HEK293 (cell line): ENCODE measurements around the gene CCDC149.

Experiments used
- CTCF ChIA-PET: fragments of 350-600 bp; formaldehyde crosslinking; extraction: SDS; loops from one replicate; lab custom pipeline; 2021; ENCODE audit warnings: antibody characterized with exemption; lab: Yijun Ruan, JAX
- POLR2A ChIA-PET: fragments of 300-600 bp; formaldehyde crosslinking; extraction: SDS; loops from one replicate; lab custom pipeline; 2020; ENCODE audit warnings: antibody characterized with exemption, inconsistent platforms; lab: Yijun Ruan, JAX
- H3K27ac ChIP-seq: fragments of 200-500 bp; sonication (Bioruptor generic); 2 replicates; pipeline ENCODE4 v1.5.1; 2014; ENCODE audit warnings: low read depth, low read length, control low read depth, inconsistent platforms; ENCODE audit errors: extremely low read depth
- H3K36me3 ChIP-seq, 2 experiments: fragments of 200-500 bp in 1 of 2; sonication (Bioruptor generic) in 1 of 2; 1 replicate in 1 of 2; 2 replicates in 1 of 2; pipeline ENCODE4 v1.5.1; 2014 to 2017; ENCODE audit warnings: inconsistent platforms in 2 of 2, low read length in 2 of 2; ENCODE audit not compliant: control insufficient read depth in 2 of 2, insufficient read depth in 1 of 2
- H3K4me1 ChIP-seq: fragments of 200-500 bp; sonication (Bioruptor generic); 2 replicates; pipeline ENCODE4 v1.5.1; 2014; ENCODE audit warnings: mild to moderate bottlenecking, low read length, inconsistent platforms; ENCODE audit not compliant: control insufficient read depth, insufficient read depth
- H3K4me3 ChIP-seq: 2 replicates; pipeline ENCODE4 v1.5.1; 2011; ENCODE audit warnings: low read depth, mild to moderate bottlenecking, control low read depth, low read length, moderate library complexity
- H3K9me3 ChIP-seq: fragments of 200-500 bp; sonication (Bioruptor generic); 2 replicates; pipeline ENCODE4 v1.5.1; 2014; ENCODE audit warnings: low read depth, low read length, inconsistent platforms; ENCODE audit not compliant: control insufficient read depth, insufficient read depth
- ATF2 ChIP-seq: fragments of 450-650 bp; formaldehyde crosslinking; IDR thresholded peaks from 2 replicates; pipeline ENCODE4 v1.5.1; 2016; ENCODE audit warnings: missing biosample characterization, missing genetic modification characterization, low read depth
- BCL11A ChIP-seq: fragments of 450-650 bp; formaldehyde crosslinking; IDR thresholded peaks from 2 replicates; pipeline ENCODE4 v1.5.1; 2016; ENCODE audit warnings: low read depth, missing biosample characterization, missing genetic modification characterization
- BCL11B ChIP-seq: fragments of 450-650 bp; formaldehyde crosslinking; IDR thresholded peaks from 2 replicates; pipeline ENCODE4 v1.5.1; 2016; ENCODE audit warnings: low read depth, missing biosample characterization, missing genetic modification characterization
- GLI4 ChIP-seq: fragments of 450-650 bp; formaldehyde crosslinking; IDR thresholded peaks from 2 replicates; pipeline ENCODE4 v1.5.1; 2016; ENCODE audit warnings: missing biosample characterization, missing genetic modification characterization
- KLF10 ChIP-seq: fragments of 450-650 bp; IDR thresholded peaks from 2 replicates; pipeline ENCODE4 v1.5.1; 2018; ENCODE audit warnings: missing biosample characterization, mild to moderate bottlenecking, missing genetic modification characterization
- MEIS1 ChIP-seq: sonication (generic); formaldehyde crosslinking; IDR thresholded peaks from 2 replicates; pipeline ENCODE4 v1.8.1; 2022; ENCODE audit warnings: missing genetic modification reagents, mild to moderate bottlenecking, borderline replicate concordance
- RBAK ChIP-seq: fragments of 450-650 bp; formaldehyde crosslinking; IDR thresholded peaks from 2 replicates; pipeline ENCODE4 v1.5.1; 2016; ENCODE audit warnings: missing biosample characterization, missing genetic modification characterization
- SETDB1 ChIP-seq: IDR thresholded peaks from one replicate; pipeline ENCODE4 v1.6.1; 2017; ENCODE audit warnings: mild to moderate bottlenecking, low read length, moderate library complexity, mixed read lengths; ENCODE audit not compliant: insufficient read length
- SP3 ChIP-seq: fragments of 450-650 bp; formaldehyde crosslinking; IDR thresholded peaks from 2 replicates; pipeline ENCODE4 v1.5.1; 2016; ENCODE audit warnings: missing biosample characterization, missing genetic modification characterization
- TCF7L2 ChIP-seq: IDR thresholded peaks from 2 replicates; pipeline ENCODE4 v1.6.1; 2011; ENCODE audit warnings: low read depth, mild to moderate bottlenecking, inconsistent platforms, low read length, moderate library complexity, borderline replicate concordance
- ZFP37 ChIP-seq: fragments of 450-650 bp; formaldehyde crosslinking; IDR thresholded peaks from 2 replicates; pipeline ENCODE4 v1.5.1; 2016; ENCODE audit warnings: missing biosample characterization, missing genetic modification characterization
- ZNF132 ChIP-seq: fragments of 450-650 bp; formaldehyde crosslinking; IDR thresholded peaks from 2 replicates; pipeline ENCODE4 v1.5.1; 2017; ENCODE audit warnings: missing biosample characterization, missing genetic modification characterization, borderline replicate concordance
- ZNF155 ChIP-seq: fragments of 450-650 bp; formaldehyde crosslinking; IDR thresholded peaks from 2 replicates; pipeline ENCODE4 v1.5.1; 2016; ENCODE audit warnings: missing biosample characterization, missing genetic modification characterization
- ZNF174 ChIP-seq: fragments of 450-650 bp; formaldehyde crosslinking; IDR thresholded peaks from 2 replicates; pipeline ENCODE4 v1.5.0; 2017; ENCODE audit warnings: missing biosample characterization, mild to moderate bottlenecking, missing genetic modification characterization
- ZNF184 ChIP-seq: fragments of 450-650 bp; IDR thresholded peaks from 2 replicates; pipeline ENCODE4 v1.5.1; 2018; ENCODE audit warnings: missing biosample characterization, mild to moderate bottlenecking, missing genetic modification characterization
- ZNF302 ChIP-seq: fragments of 450-650 bp; formaldehyde crosslinking; IDR thresholded peaks from 2 replicates; pipeline ENCODE4 v1.5.1; 2016; ENCODE audit warnings: missing biosample characterization, missing genetic modification characterization, low read depth
- ZNF324 ChIP-seq: fragments of 450-650 bp; formaldehyde crosslinking; IDR thresholded peaks from 2 replicates; pipeline ENCODE4 v1.5.1; 2016; ENCODE audit warnings: missing biosample characterization, missing genetic modification characterization
- ZNF341 ChIP-seq: fragments of 450-650 bp; formaldehyde crosslinking; IDR thresholded peaks from 2 replicates; pipeline ENCODE4; 2016; ENCODE audit warnings: low read depth, missing biosample characterization, missing genetic modification characterization
- ZNF416 ChIP-seq: fragments of 450-650 bp; formaldehyde crosslinking; IDR thresholded peaks from 2 replicates; pipeline ENCODE4 v1.5.1; 2016; ENCODE audit warnings: missing biosample characterization, missing genetic modification characterization
- ZNF426 ChIP-seq: fragments of 450-650 bp; formaldehyde crosslinking; IDR thresholded peaks from 2 replicates; pipeline ENCODE4 v1.5.1; 2017; ENCODE audit warnings: missing biosample characterization, missing genetic modification characterization, mild to moderate bottlenecking, inconsistent platforms, moderate library complexity
- ZNF530 ChIP-seq: fragments of 450-650 bp; formaldehyde crosslinking; IDR thresholded peaks from 2 replicates; pipeline ENCODE4 v1.5.1; 2016; ENCODE audit warnings: low read depth, missing biosample characterization, missing genetic modification characterization
- ZNF585B ChIP-seq: fragments of 450-650 bp; formaldehyde crosslinking; IDR thresholded peaks from 2 replicates; pipeline ENCODE4 v1.5.1; 2016; ENCODE audit warnings: missing biosample characterization, missing genetic modification characterization
- ZNF629 ChIP-seq: fragments of 450-650 bp; formaldehyde crosslinking; IDR thresholded peaks from 2 replicates; pipeline ENCODE4 v1.5.1; 2017; ENCODE audit warnings: missing biosample characterization, missing genetic modification characterization
- ZNF658 ChIP-seq: fragments of 450-650 bp; formaldehyde crosslinking; IDR thresholded peaks from 2 replicates; pipeline ENCODE4; 2016; ENCODE audit warnings: missing biosample characterization, missing genetic modification characterization
- ZNF777 ChIP-seq: fragments of 450-650 bp; formaldehyde crosslinking; IDR thresholded peaks from 2 replicates; pipeline ENCODE4 v1.5.1; 2017; ENCODE audit warnings: missing biosample characterization, missing genetic modification characterization, borderline replicate concordance
- TF ChIP-seq, protein P1 (sequence below): fragments of 450-650 bp; formaldehyde crosslinking; IDR thresholded peaks from 2 replicates; pipeline ENCODE4 v1.5.1; 2016; ENCODE audit warnings: missing biosample characterization, missing genetic modification characterization, low read depth
- TF ChIP-seq, protein P2 (sequence below): fragments of 450-650 bp; formaldehyde crosslinking; IDR thresholded peaks from 2 replicates; pipeline ENCODE4; 2016; ENCODE audit warnings: missing biosample characterization, missing genetic modification characterization

CCDC149 gene

GRCh38 chr4:24769571-24769970 lies 143.3 kb downstream of the CCDC149 start:
- TF ChIP-seq ZNF585B (tag by site-specific recombination), result no peak
- TF ChIP-seq ZFP37, result no peak
- no peak for TF ChIP-seq BCL11B (tag by site-specific recombination)
- no peak for TF ChIP-seq ZNF174 (tag by site-specific recombination)
- TF ChIP-seq ZNF426 (tag by site-specific recombination), result no peak
- no peak for TF ChIP-seq ZNF530
- no peak for TF ChIP-seq SP3 (tag by site-specific recombination)
- no peak for TF ChIP-seq ZNF629 (tag by site-specific recombination)
- TF ChIP-seq, protein P1, sequence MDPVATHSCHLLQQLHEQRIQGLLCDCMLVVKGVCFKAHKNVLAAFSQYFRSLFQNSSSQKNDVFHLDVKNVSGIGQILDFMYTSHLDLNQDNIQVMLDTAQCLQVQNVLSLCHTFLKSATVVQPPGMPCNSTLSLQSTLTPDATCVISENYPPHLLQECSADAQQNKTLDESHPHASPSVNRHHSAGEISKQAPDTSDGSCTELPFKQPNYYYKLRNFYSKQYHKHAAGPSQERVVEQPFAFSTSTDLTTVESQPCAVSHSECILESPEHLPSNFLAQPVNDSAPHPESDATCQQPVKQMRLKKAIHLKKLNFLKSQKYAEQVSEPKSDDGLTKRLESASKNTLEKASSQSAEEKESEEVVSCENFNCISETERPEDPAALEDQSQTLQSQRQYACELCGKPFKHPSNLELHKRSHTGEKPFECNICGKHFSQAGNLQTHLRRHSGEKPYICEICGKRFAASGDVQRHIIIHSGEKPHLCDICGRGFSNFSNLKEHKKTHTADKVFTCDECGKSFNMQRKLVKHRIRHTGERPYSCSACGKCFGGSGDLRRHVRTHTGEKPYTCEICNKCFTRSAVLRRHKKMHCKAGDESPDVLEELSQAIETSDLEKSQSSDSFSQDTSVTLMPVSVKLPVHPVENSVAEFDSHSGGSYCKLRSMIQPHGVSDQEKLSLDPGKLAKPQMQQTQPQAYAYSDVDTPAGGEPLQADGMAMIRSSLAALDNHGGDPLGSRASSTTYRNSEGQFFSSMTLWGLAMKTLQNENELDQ (tag by site-specific recombination), result no peak
- TF ChIP-seq ZNF341 (tag by site-specific recombination), result no peak
- TF ChIP-seq ZNF777 (tag by site-specific recombination), result no peak
- CTCF ChIA-PET, result interaction anchor here (0.6 to 0.8 kb wide), 2 partner anchors 11 to 281 kb away, joined by 3 to 4 read pairs; no protein-coding TSS in a partner anchor
- POLR2A ChIA-PET, result no interaction called here

GRCh38 chr4:24768604-24769003 lies 144.2 kb downstream of the CCDC149 start:
- no peak overlapping the region for H3K4me3 ChIP-seq
- ChIA-PET POLR2A (no interaction called here), CTCF (no interaction called here)
- H3K36me3 ChIP-seq, result no peaks in the 10 kb centered on the region
- no peak for TF ChIP-seq ZNF530
- no peak for TF ChIP-seq ATF2
- TF ChIP-seq ZNF174 (tag by site-specific recombination), result no peak
- TF ChIP-seq, all 188 proteins: peak for 0
- no peak overlapping the region for H3K27ac ChIP-seq
- no peaks in the 10 kb centered on the region for H3K9me3 ChIP-seq
- H3K4me1 ChIP-seq, result no peaks in the 10 kb centered on the region

More at GRCh38 chr4:24769571-24769970, 143.3 kb downstream of the CCDC149 start:
- Histone ChIP-seq H3K4me1 (no peaks in the 10 kb centered on the region), H3K36me3 (no peaks in the 10 kb centered on the region), H3K27ac (no peak overlapping the region), H3K4me3 (no peak overlapping the region), H3K9me3 (no peaks in the 10 kb centered on the region)

DNA sequence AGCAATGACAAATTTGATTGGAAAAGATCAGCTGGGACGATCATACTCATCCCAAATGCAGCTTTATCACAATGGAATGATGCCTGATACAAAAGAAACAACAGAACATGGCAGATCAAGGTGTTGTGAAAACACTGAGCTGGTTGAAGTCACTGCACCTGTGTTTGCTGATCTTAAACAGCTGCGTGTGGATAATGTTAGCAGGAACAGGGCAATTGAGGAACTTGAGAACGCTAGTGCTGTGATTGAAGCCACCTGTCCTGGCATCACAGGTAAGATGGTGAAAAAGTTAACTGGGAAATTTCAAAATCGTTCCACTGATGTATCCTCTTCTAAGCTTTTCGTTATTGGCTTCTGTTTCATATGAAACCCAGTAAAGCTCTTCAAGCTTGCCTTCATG lies 144.8 kb downstream of the CCDC149 start:
- Histone ChIP-seq H3K4me3 (no peak overlapping the region), H3K27ac (no peak overlapping the region), H3K36me3 (no peaks in the 10 kb centered on the region), H3K4me1 (no peaks in the 10 kb centered on the region), H3K9me3 (no peaks in the 10 kb centered on the region)
- TF ChIP-seq ZNF426 (tag by site-specific recombination), result no peak
- TF ChIP-seq BCL11A (tag by site-specific recombination), result no peak
- TF ChIP-seq ZNF302 (tag by site-specific recombination), result no peak
- TF ChIP-seq ZNF324 (tag by site-specific recombination), result no peak
- no peak for TF ChIP-seq ZNF416
- no peak for TF ChIP-seq ZNF184
- TF ChIP-seq MEIS1 (CRISPR knock-in tag), result no peak
- no peak for TF ChIP-seq GLI4
- no peak for TF ChIP-seq ZNF155
- no peak for TF ChIP-seq SETDB1
- no peak for TF ChIP-seq ZNF658 (tag by site-specific recombination)
- no peak for TF ChIP-seq KLF10 (tag by site-specific recombination)
- no peak for TF ChIP-seq ZNF132 (tag by site-specific recombination)
- TF ChIP-seq ZNF174 (tag by site-specific recombination), result no peak
- TF ChIP-seq RBAK, result no peak
- no peak for TF ChIP-seq TCF7L2
- TF ChIP-seq, protein P2, sequence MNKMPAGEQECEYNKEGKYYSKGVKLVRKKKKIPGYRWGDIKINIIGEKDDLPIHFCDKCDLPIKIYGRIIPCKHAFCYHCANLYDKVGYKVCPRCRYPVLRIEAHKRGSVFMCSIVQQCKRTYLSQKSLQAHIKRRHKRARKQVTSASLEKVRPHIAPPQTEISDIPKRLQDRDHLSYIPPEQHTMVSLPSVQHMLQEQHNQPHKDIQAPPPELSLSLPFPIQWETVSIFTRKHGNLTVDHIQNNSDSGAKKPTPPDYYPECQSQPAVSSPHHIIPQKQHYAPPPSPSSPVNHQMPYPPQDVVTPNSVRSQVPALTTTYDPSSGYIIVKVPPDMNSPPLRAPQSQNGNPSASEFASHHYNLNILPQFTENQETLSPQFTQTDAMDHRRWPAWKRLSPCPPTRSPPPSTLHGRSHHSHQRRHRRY (tag by site-specific recombination), result no peak
- ChIA-PET CTCF (no interaction called here), POLR2A (no interaction called here)
